B cell (primary cell): ENCODE data around the gene ASIP. TPM values are rescaled to one million over a fixed set of nuclear protein-coding genes. Genes with fewer than 3 reads are reported as not detected.

ENCODE experiments used
- ATAC-seq: fragments of 200-7000 bp; cut with Tn5 transposase; one replicate; pipeline ENCODE4 v1.10.0; 2021; ENCODE audit warnings: low read depth, mild to moderate bottlenecking, moderate number of reproducible peaks, moderate library complexity
- CTCF ChIA-PET: fragments of 350-600 bp; sonication (Branson Sonifier 250); formaldehyde crosslinking; loops from one replicate; lab custom pipeline; 2021; ENCODE audit warnings: antibody characterized with exemption, inconsistent platforms; lab: Charles Lee
- POLR2A ChIA-PET: fragments of 350-600 bp; sonication (Branson Sonifier 250); formaldehyde crosslinking; loops from one replicate; lab custom pipeline; 2021; ENCODE audit warnings: antibody characterized with exemption; lab: Charles Lee
- DNase-seq: peaks from one replicate; pipeline ENCODE4 v3.0.0; 2013
- H2AFZ ChIP-seq: 2 replicates; pipeline ENCODE4 v1.6.1; 2012; ENCODE audit warnings: mild to moderate bottlenecking, low read depth, low read length; ENCODE audit not compliant: insufficient read depth, poor library complexity, severe bottlenecking
- H3K27ac ChIP-seq, 2 donors: 1 replicate in 1 of 2; 2 replicates in 1 of 2; pipeline ENCODE4 v1.5.1; 2012 to 2013; ENCODE audit warnings: low read length in 2 of 2, mild to moderate bottlenecking in 2 of 2, moderate library complexity in 1 of 2
- H3K27me3 ChIP-seq, 4 experiments: fragments of 200-600 bp in 1 of 4; sonication (generic) in 1 of 4; replicated peaks in 1 of 4; 1 replicate in 2 of 4; 2 replicates in 2 of 4; pipeline versions ENCODE4 v1.6.1 to v1.7.0; 2013 to 2016; ENCODE audit warnings: low read length in 3 of 4, mild to moderate bottlenecking in 2 of 4, mixed read lengths in 1 of 4, moderate library complexity in 1 of 4; ENCODE audit not compliant: insufficient read depth in 4 of 4, control insufficient read depth in 3 of 4; ENCODE audit errors: control extremely low read depth in 1 of 4
- H3K36me3 ChIP-seq, 2 experiments: replicated peaks in 1 of 2; 1 replicate in 1 of 2; 2 replicates in 1 of 2; pipeline versions ENCODE4 v1.6.1 to v1.7.1; 2013; ENCODE audit warnings: low read length in 1 of 2; ENCODE audit not compliant: insufficient read depth in 2 of 2, control insufficient read depth in 1 of 2; ENCODE audit errors: control extremely low read depth in 1 of 2, extremely low read depth in 1 of 2
- H3K4me1 ChIP-seq, 2 donors: fragments of 200-600 bp in 1 of 2; sonication (generic) in 1 of 2; 1 replicate in 1 of 2; 2 replicates in 1 of 2; pipeline versions ENCODE4 v1.5.1 to v1.6.1; 2013 to 2017; ENCODE audit warnings: low read length in 2 of 2; ENCODE audit not compliant: control insufficient read depth in 2 of 2, insufficient read depth in 2 of 2
- H3K4me2 ChIP-seq: replicated peaks from 2 replicates; pipeline ENCODE3; 2012; ENCODE audit warnings: mild to moderate bottlenecking, low read depth, low read length; ENCODE audit not compliant: poor library complexity, severe bottlenecking
- H3K4me3 ChIP-seq, 5 experiments: fragments of 200-600 bp in 1 of 5; sonication (generic) in 1 of 5; 1 replicate in 3 of 5; 2 replicates in 2 of 5; pipeline versions ENCODE4 v1.5.1 to v1.7.0; 2011 to 2016; ENCODE audit warnings: low read length in 4 of 5, mild to moderate bottlenecking in 4 of 5, low read depth in 2 of 5, control low read depth in 1 of 5, moderate library complexity in 1 of 5; ENCODE audit not compliant: insufficient read depth in 1 of 5; ENCODE audit errors: control extremely low read depth in 1 of 5, extremely low read depth in 1 of 5
- H3K79me2 ChIP-seq: fragments of 200-600 bp; sonication (generic); one replicate; pipeline ENCODE4 v1.6.0; 2016; ENCODE audit warnings: low read length; ENCODE audit not compliant: control insufficient read depth, insufficient read depth
- H3K9ac ChIP-seq: fragments of 200-600 bp; sonication (generic); 2 replicates; pipeline ENCODE4 v1.6.1; 2017; ENCODE audit warnings: mild to moderate bottlenecking, low read length, moderate library complexity
- H3K9me3 ChIP-seq, 3 donors: one replicate each; pipeline versions ENCODE4 v1.6.1 to v1.7.1; 2013; ENCODE audit warnings: low read length in 2 of 3; ENCODE audit not compliant: control insufficient read depth in 2 of 3, insufficient read depth in 1 of 3; ENCODE audit errors: control extremely low read depth in 1 of 3
- H4K20me1 ChIP-seq: 2 replicates; pipeline ENCODE4 v1.6.0; 2012; ENCODE audit warnings: mild to moderate bottlenecking, low read length; ENCODE audit not compliant: insufficient read depth, control insufficient read depth, poor library complexity, severe bottlenecking
- H3K27ac Mint-ChIP-seq: one replicate; pipeline ENCODE4 v1.8.0; 2021; ENCODE audit warnings: mixed read lengths
- H3K27me3 Mint-ChIP-seq: one replicate; pipeline ENCODE4 v1.8.0; 2021; ENCODE audit warnings: mixed read lengths
- H3K4me1 Mint-ChIP-seq: one replicate; pipeline ENCODE4 v1.8.0; 2021; ENCODE audit warnings: mixed read lengths
- H3K4me3 Mint-ChIP-seq: one replicate; pipeline ENCODE4 v1.8.0; 2021; ENCODE audit warnings: mixed read lengths
- H3K9me3 Mint-ChIP-seq: one replicate; pipeline ENCODE4 v1.8.0; 2022; ENCODE audit warnings: mixed read lengths; ENCODE audit not compliant: insufficient read depth
- CTCF ChIP-seq: fragments of 200-600 bp; IDR thresholded peaks from one replicate; pipeline ENCODE4 v1.8.0; 2022; ENCODE audit warnings: antibody characterized with exemption, mild to moderate bottlenecking
- EZH2 ChIP-seq: IDR thresholded peaks from 2 replicates; pipeline ENCODE4 v1.6.1; 2012; ENCODE audit warnings: borderline replicate concordance, low read depth, mild to moderate bottlenecking, moderate library complexity, low read length; ENCODE audit not compliant: insufficient read depth, poor library complexity, severe bottlenecking
- WGBS: methylation state at CpG from one replicate; pipeline ENCODE4 v1.1.5; 2013; ENCODE audit warnings: missing lambda C conversion rate; ENCODE audit not compliant: insufficient coverage; 5-methylcytosine and 5-hydroxymethylcytosine counted together
- intact Hi-C: fragments of 100-400 bp; cut with micrococcal nuclease; formaldehyde crosslinking; loops from one replicate; pipeline ENCODE4 v1.10.0; 2022
- polyA minus RNA-seq: library from RNA; depleted of rRNA, polyadenylated mRNA; stranded (reverse); fragments of >200 nt; gene quantifications from 2 replicates; pipeline ENCODE4 v1.2.3, GENCODE V29; 2012
- polyA plus RNA-seq: library from polyadenylated mRNA; depleted of rRNA; stranded (reverse); fragments of >200 nt; gene quantifications from 2 replicates; pipeline ENCODE4 v1.2.3, GENCODE V29; 2012
- total RNA-seq, 2 donors: library from RNA; stranded (reverse); fragments of 120-200 nt in 1 of 2; gene quantifications; 1 replicate in 1 of 2; 2 replicates in 1 of 2; pipeline versions ENCODE4 v1.2.3 to v1.2.4, GENCODE V29; 2013 to 2022

Gene ASIP
- total RNA-seq (not detected in 2 replicates), polyA plus RNA-seq (0.24 TPM in 1 of 2 replicates, not detected in the other), polyA minus RNA-seq (not detected in 2 replicates)
- total RNA-seq (2013), result not detected

DNA sequence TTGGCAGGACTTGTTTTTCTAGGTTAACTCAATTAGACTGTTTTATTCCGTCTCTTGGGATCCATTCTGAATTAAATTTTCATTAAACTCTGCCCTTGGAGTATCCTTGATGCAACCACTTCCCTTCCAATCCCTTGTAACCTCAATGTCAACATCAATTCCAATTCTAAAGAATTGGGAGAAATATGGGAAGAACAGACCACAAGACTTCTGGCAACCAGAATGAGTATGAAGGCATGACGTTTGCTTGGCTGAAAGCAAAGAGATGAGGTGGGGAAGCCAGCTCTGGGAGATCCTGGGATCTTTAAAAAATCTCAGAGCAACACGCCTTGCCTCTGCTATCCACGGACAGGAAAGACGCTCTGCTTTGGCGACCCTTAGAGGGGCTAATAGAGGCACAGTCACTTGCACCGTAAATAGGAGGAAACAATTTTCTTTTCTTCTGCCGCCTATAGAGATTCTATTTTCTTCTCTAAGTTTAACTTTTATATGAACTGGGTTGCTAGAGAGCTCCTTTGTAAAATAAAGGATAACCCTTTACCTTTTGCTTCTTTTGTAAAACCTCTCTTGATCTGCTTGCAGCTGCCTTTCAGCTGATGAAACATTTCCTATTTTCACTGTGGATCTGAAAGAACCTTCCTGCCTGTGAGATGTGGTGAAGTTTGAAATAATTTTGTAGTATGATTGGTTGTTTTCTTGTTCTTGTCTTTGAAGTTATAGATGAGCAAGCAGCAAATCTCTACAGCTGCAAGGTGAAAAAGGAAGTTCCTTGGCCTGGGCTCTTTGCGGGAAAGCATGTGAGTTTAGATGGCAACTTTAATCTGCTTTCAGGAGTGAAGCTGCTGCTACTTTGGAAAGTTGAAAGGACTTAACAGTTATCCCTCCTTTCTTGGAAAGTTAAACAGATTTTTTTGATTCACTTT, at the start of gene ASIP:
TSS of gene ASIP (plus strand) at position 731 of the 923 bp plus-strand sequence. CDS start 18,952 bp downstream, outside the sequence.
- WGBS, result 57% methylated on average over 5 of the region's 9 CpGs
- no peaks in the 10 kb centered on the region for H3K79me2 ChIP-seq
- intact Hi-C loops, result no loop called here
- H3K27me3 Mint-ChIP-seq, result no peaks in the 10 kb centered on the region
- TF ChIP-seq CTCF (no peak), EZH2 (no peak)
- H3K4me1 Mint-ChIP-seq, result peaks cover 31% of the 10 kb centered on the region
- H4K20me1 ChIP-seq, result no peaks in the 10 kb centered on the region
- H2AFZ ChIP-seq, result peak within 1 kb of the TSS; percentile 12
- H3K9ac ChIP-seq, result peak within 1 kb of the TSS; percentile 13
- no peaks in the 10 kb centered on the region for H3K36me3 ChIP-seq
- ChIA-PET CTCF (interaction anchor here (0.7 to 1.2 kb wide), 2 partner anchors 9 to 15 kb away, joined by 3 to 4 read pairs; no protein-coding TSS in a partner anchor), POLR2A (no interaction called here)
- no peaks in the 10 kb centered on the region for H3K27me3 ChIP-seq
- H3K27ac ChIP-seq, result peak within 1 kb of the TSS; percentile 54 to 63
- H3K4me3 ChIP-seq, result peak within 1 kb of the TSS in 2 of 5 experiments; percentile 9 to 11
- ATAC-seq (peak; percentile 85), DNase-seq (peak; percentile 61)
- peak within 1 kb of the TSS; percentile 70 for H3K27ac Mint-ChIP-seq
- peaks cover 7% of the 10 kb centered on the region for H3K9me3 Mint-ChIP-seq
- H3K4me2 ChIP-seq, result peak within 1 kb of the TSS; percentile 51
- H3K9me3 ChIP-seq, result peaks cover 4 to 17% (median 9%) of the 10 kb centered on the region in 3 donors
- H3K4me1 ChIP-seq, result peaks cover 25 to 29% of the 10 kb centered on the region in 2 donors
- peak within 1 kb of the TSS; percentile 59 for H3K4me3 Mint-ChIP-seq

DNA sequence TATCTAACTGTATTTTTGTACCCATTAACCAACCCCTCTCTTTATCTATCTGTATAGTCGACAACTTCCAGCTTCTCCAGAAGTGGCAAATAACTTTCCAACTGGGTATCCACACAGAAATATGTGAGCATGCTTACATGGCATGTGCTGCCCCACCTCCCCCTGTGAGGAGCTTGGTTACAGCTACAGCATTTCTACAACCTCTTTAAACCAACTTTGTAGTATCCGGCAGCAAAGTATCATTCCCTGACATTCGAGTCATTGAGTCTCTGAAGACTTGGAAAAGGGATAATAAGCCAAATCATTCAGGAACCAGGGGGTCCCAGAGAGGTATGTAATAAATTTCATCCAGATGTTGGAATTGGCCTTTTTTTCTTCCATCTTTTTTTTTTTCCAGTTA, 48.2 kb upstream of the ASIP start:
- no peak overlapping the region for H3K4me3 Mint-ChIP-seq
- ATAC-seq, result no peak
- no peak overlapping the region for H3K4me2 ChIP-seq
- ChIA-PET CTCF (no interaction called here), POLR2A (no interaction called here)
- intact Hi-C loops, result loop anchor here (5.0 kb wide), 1 partner anchor 574 kb away; no protein-coding TSS in a partner anchor
- H3K27me3 ChIP-seq, result peaks cover 0 to 7% (median 0%) of the 10 kb centered on the region in 4 experiments
- no peak overlapping the region for H3K27ac Mint-ChIP-seq
- H3K79me2 ChIP-seq, result no peaks in the 10 kb centered on the region
- no peaks in the 10 kb centered on the region for H3K4me1 Mint-ChIP-seq
- 100% methylated on average over 1 of the region's 3 CpGs for WGBS
- H2AFZ ChIP-seq, result no peak overlapping the region
- no peaks in the 10 kb centered on the region for H3K36me3 ChIP-seq
- H3K4me3 ChIP-seq, result no peak overlapping the region
- H3K27ac ChIP-seq, result no peak overlapping the region
- no peak for TF ChIP-seq EZH2
- no peak for TF ChIP-seq CTCF
- DNase-seq, result no peak
- no peak overlapping the region for H3K9ac ChIP-seq
- no peaks in the 10 kb centered on the region for H3K9me3 ChIP-seq
- no peaks in the 10 kb centered on the region for H3K4me1 ChIP-seq
- no peaks in the 10 kb centered on the region for H3K9me3 Mint-ChIP-seq
- H3K27me3 Mint-ChIP-seq, result peaks cover 44% of the 10 kb centered on the region
- H4K20me1 ChIP-seq, result no peaks in the 10 kb centered on the region
